ENCODE measurements around the gene UTP25.

The UTP25 gene

GRCh38 chr1:209839875-209840546 is 12.2 kb downstream of the UTP25 start:
- DNase-seq, result no peak

GRCh38 chr1:209840611-209841010 is 12.8 kb downstream of the UTP25 start:
- DNase-seq, result no peak

- DNase-seq, result no peak
Observed at GRCh38 chr1:209844695-209845407, 17.1 kb downstream of the UTP25 start.

GRCh38 chr1:209845408-209845725 is 17.6 kb downstream of the UTP25 start:
- no peak for DNase-seq

GRCh38 chr1:209849388-209849787 is 21.6 kb downstream of the UTP25 start:
- no peak for DNase-seq

- peak in 1 of 2 donors; percentile 3 for DNase-seq
Observed at GRCh38 chr1:209850342-209850979, 22.7 kb downstream of the UTP25 start.

- no peak for DNase-seq
Observed at GRCh38 chr1:209853676-209854075, 25.9 kb downstream of the UTP25 start.

- no peak for DNase-seq
Observed at GRCh38 chr1:209854196-209854595, 26.4 kb downstream of the UTP25 start.

- no peak for DNase-seq
Observed at GRCh38 chr1:209855006-209855405, 27.2 kb downstream of the UTP25 start.

- DNase-seq, result no peak
Observed at GRCh38 chr1:209855623-209856022, 27.9 kb downstream of the UTP25 start.

GRCh38 chr1:209858561-209859103 is 30.9 kb downstream of the UTP25 start:
- DNase-seq, result no peak

GRCh38 chr1:209860293-209860881 is 32.6 kb downstream of the UTP25 start:
- peak; percentile 62 to 71 for DNase-seq

- DNase-seq, result no peak
Observed at GRCh38 chr1:209861242-209861641, 33.5 kb downstream of the UTP25 start.

GRCh38 chr1:209862391-209863356 is 34.9 kb downstream of the UTP25 start:
- no peak for DNase-seq

GRCh38 chr1:209863766-209864485 is 36.2 kb downstream of the UTP25 start:
- DNase-seq, result no peak

- DNase-seq, result no peak
Observed at GRCh38 chr1:209866201-209866600, 38.4 kb downstream of the UTP25 start.

GRCh38 chr1:209869291-209870149 is 41.7 kb downstream of the UTP25 start:
- no peak for DNase-seq

GRCh38 chr1:209870151-209870831 is 42.5 kb downstream of the UTP25 start:
- no peak for DNase-seq

GRCh38 chr1:209871006-209871405 is 43.2 kb downstream of the UTP25 start:
- DNase-seq, result no peak

- DNase-seq, result no peak
Observed at GRCh38 chr1:209871430-209871829, 43.7 kb downstream of the UTP25 start.
